ENCODE results near the gene BHLHA15.

GRCh38 chr7:98238976-98239375, 27.7 kb downstream of the BHLHA15 start:
- TF ChIP-seq CTCF (IDR thresholded peaks at IDR 0.05; ENCODE audit: control extremely low read depth in 1 of 3, insufficient read depth in 1 of 3, low read depth in 1 of 3, low read length in 3 of 3) (no peak), BACH1 (IDR thresholded peaks at IDR 0.05; ENCODE audit: low read length) (no peak), EGR1 (IDR thresholded peaks at IDR 0.05; ENCODE audit: borderline replicate concordance, low read depth, low read length) (no peak), POLR2A (IDR thresholded peaks at IDR 0.05; ENCODE audit: control extremely low read depth in 1 of 2, low read depth in 2 of 2, low read length in 2 of 2) (no peak), MAX (IDR thresholded peaks at IDR 0.05) (no peak)

All from H1 (cell line).